HG02970 (cell line): ENCODE results near the gene SCIMP.
"Not testable (repeated sequence)": the region's sequence is repeated elsewhere in the genome, so short reads cannot be mapped to it uniquely, and the experiment has no call there.

ENCODE experiments used
- ATAC-seq: cut with Tn5 transposase; IDR thresholded peaks from one replicate; pipeline ENCODE4 v1.9.1; 2021; ENCODE audit warnings: mild to moderate bottlenecking, moderate library complexity, moderate number of reproducible peaks; ENCODE audit not compliant: unreplicated experiment, low FRiP score

The SCIMP gene

DNA sequence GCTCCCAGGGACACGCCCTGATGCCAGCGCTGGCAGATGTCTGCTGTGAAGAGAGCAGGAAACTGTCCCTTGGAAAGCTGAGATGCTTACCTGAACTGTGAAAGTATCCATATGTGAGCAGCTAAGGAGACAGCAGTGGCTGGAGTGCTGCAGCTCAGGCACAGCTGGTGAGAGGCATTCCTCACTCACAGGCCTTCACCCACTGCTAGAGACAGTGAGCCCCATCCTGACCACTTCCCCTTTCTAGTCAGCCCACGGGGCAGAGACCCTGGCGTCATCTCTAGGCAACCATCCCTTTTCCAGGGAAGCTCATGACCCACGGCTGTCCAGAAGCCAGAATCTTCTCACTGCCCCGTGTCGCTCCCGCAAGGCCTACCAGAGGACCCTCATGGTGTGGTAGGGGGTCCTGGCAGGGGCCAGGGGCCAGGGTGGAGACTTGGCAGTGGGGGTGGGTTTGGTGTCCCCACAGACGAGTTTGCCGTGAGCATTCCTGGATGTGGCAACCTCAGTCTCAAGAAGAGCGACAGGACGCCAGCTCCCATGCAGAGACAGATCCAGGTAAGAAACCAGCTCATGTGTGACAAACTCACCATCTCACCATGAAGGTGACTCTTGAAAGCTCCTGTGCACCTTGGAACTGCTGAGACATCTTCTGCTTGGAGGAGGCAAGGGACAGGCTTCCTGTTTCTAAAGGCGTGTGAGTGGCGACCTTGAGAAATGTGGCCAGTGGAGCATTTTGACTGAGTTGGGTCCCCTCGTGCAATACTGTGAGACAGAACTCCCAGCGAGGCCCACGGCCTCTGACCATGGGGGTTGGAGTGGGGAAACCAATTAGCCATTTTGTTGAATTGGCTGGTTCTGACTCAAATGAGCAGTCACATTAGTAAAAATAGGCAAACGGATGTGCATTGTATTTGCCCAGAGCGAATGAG, at the start of gene SCIMP:
Gene SCIMP, minus strand, starts transcription at position 216 of the 932 bp plus-strand sequence. Its CDS starts 105 bp downstream, at position 111.
- ATAC-seq, result no peak

DNA sequence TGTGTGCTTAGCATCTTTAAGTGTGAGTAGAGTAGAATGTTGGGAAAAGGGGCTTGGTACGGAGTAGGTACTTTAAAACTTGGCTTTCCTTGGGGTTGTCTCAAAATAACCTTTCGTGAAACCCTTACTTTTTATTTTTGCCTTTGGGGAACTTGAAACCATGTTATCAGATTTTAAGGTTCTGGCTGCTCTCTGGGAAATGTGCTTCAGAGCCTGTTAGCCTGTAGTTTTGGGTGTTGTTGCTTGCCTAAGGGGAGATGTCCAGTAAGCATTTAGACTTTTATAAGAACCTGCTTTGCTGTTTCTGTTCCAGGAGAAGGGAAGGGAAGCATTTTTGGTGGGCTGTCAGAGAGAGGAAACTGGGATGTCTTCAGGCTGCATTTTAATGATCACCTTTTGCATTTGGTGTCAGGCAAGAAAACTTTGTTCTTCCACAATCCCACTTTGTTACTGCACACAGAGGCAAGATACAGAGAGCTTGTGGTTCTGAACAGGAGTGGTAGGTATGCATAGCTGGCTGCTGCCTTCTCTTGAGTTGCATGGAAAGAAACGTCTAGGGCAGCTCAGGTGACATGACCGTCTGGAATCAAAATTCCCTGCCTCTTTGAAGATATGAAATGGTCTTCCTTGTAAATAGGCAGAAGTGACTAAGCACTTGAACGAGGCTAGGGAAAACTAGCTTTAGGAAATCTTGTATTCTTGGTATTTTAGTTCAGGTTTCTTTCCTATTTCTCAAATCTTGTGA, 49.1 kb upstream of the SCIMP start:
- ATAC-seq, result no peak

DNA sequence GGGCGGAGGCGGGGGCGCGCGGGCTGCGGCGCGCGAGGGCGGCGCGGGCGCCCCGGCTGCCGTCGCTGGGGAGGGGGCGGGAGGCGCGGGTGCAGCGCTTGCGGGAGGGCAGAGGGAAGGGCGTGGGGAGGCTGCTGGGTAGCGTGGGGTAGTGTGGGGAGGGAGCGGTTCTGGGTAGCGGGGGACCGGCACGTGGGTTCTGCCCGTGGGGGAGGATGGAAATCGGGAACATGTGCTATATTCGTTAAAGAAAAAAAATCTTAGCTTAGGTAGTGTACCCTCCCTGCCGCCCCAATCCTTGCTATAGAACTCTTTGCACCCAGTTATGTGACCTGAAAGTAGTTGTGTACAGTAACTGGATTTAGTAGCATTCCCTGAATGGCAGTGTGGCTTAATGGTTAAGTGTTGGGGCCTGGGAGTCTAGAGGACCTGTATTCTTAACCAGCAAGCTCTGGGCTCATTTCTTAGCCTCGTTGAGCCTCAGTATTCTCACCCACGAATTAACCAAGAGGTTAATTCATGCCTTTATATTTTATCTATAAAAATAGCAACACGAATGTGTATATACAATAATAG, 48.1 kb upstream of the SCIMP start:
- peak; percentile 31 for ATAC-seq

DNA sequence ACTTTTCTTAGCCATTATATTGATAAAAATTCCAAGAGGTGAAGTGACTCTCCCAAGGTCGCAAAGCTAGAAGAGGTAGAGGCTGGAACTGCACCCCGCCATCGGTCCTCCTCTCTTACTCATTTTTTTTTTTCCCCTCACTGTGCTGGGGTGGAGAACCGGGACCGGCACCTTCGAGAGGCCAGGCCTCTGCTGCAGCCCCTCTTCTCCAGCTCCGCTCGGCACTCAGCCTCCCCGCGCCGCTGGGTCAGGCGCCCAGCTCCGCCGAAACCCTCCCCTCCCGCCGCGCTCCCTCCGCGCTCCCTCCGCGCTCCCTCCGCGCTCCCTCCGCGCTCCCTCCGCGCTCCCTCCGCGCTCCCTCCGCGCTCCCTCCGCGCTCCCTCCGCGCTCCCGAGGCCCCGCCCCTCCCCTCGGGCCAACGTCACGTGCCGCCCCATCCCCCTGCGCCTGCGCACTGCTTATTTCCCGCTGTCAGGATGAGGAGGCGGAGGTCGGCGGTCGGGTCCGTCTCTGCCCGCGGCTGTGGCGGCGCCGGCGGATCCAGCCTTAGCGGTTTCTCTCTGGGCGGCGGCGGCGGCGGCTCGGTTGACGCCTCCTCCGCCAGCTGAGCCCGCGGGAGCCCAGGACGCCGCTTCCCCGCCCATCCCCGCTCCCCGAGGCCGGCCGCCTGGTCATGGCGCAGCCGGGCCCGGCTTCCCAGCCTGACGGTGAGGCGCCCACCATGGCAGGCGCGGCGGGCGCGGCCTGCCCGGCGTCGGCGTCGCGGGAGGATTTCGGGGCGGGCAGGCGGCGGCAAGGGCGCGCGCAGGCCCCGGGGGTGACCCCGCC, 47.4 kb upstream of the SCIMP start, which contains the start of gene RABEP1:
Gene RABEP1, plus strand, starts transcription at position 471 of the 828 bp plus-strand sequence. Its CDS starts 203 bp downstream, at position 674.
- peak; percentile 76 for ATAC-seq

DNA sequence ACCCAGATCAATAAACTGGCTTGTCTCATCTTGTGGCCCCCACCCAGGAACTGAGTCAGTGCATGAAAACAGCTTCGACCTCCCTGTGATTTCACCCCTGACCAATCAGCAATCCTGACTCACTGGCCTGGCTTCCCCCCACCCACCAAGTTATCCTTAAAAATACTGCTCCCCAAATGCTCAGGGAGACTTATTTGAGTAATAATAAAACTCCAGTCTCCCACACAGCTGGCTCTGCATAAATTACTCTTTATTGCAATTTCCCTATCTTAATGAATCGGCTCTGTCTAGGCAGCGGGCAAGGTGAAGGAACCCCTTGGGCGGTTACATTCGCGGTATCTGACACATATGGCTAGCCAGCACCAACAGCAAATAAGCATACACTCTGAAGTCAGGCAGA, 37.7 kb upstream of the SCIMP start:
- no peak for ATAC-seq

DNA sequence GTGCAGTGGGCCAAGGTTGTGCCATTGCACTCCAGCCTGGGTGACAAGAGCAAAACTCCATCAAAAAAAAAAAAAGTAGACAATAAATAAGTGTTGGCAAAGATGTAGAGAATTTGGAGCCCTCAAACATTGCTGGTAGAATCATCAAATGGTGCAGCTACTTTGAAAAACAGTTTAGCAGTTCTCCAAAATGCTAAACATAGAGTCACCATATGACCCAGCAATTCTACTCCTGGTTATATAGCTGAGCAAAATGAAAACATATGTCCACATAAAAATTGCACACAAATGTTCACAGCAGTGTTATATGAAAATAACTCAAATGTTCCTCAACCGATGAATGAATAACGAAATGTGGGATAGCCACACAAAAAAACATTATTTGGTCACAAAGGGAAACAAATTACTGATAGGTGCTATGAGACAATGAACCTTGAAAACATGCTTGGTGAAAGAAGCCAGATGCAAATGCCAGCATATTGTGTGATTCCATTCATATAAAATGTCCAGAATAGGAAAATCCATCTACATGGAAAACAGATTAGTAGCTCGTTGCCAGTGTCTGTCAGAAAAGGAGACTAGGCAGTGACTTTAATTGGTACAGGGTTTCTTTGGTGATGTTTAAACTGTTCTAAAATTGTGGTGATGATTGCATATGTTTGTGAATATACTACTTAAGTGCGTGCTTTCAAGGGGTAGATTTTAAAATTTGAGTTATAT, 34.7 kb upstream of the SCIMP start:
- ATAC-seq, result no peak

DNA sequence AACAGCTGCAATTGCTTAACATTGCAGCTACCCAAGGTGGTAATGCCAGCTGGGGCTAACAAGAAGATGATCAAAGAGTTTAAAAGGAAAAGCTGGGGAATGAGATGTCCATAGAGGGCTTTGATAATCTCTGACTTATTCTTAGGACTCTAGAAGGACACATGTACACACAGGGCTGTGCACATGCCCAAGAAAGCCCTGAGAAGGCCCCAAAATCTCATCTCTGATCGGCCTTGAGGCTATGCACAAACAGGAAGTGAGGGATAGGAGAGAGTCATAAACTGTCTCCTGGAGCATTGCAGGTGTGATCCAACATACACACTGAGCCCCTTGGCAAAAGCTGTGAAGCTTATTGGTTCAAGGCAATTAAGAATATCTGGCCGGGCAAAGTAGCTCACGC, 30.2 kb upstream of the SCIMP start:
- ATAC-seq, result no peak

DNA sequence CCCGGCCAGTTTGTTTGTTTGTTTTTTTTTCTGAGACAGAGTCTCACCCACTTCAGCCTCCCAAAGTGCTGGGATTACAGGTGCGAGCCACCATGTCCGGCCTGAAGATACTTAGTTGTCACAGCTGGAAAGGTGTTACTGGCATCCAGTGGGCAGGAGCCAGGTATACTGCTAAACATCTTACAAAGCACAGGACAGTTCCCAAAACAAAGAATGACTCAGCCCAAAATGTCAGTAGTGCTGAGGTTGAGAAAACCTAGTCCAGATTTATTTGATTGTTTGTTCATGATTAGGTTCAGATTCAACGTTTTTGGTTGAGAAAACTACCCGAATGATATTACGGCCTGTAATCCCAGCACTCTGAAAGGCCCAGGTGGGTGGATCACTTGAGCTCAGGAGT, 28.8 kb upstream of the SCIMP start:
- ATAC-seq, result no peak

DNA sequence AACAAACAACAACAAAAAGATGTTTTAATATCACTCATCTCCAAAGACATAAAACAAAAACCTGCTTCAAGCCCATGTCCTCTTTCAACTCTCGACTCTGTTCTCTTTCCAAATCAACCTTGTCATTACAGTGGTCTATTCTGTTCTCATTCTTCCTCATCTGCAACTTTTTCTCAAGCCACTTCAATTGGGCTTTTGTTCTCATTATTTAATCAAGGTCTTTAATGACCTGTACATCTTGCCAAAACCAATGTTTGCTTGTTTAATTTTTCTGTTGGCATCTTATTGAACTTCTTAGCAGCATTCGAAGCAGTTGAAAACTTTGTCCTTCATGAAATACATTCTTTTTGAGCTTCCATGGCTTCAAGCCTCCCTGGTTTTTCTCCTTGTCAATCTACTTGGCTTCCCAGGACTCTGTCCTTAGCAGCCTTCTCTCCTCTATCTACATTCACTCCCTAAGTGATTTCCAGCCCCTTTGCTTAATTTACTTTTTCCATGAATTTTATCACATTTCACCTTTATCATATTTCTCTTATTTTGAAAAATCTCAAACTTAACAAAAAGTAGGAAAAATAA, 27.8 kb upstream of the SCIMP start:
- ATAC-seq, result no peak

DNA sequence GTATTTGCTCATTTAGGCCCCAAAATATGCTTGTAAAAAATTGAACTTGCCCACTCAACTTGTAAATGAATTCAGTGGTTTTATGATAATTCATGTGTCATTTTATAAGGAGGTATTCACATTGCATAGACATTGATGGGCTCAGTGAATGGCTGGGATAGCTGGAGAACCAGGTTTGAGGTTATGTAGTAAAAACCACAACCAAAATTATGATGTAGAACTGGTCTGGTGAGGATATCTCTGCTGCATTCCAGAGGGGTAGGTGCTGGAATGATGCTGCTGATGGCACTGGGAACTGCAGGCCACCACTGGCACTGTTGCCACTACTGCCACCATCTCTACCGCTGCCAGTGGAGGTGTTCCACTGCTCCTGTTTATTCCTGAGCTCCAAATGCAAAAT, 25.9 kb upstream of the SCIMP start:
- ATAC-seq, result no peak

DNA sequence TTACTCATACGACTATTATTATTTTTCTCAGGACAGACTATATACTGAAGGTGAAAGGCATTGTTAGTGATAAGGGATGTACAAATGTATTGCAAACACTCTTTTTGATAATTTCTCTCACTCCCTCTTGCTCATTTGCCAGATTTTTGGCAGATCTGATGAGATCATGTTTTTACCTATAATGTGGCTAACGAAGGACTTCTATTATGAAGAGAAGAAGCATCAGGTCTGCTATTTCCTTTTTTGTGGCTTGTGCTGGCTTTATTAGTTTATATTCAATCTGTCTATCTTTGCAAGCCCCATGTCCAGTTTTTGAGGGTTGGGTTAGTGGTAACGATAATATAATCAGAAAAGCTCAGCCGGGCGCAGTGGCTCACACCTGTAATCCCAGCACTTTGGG, 22.5 kb upstream of the SCIMP start:
- ATAC-seq, result no peak

DNA sequence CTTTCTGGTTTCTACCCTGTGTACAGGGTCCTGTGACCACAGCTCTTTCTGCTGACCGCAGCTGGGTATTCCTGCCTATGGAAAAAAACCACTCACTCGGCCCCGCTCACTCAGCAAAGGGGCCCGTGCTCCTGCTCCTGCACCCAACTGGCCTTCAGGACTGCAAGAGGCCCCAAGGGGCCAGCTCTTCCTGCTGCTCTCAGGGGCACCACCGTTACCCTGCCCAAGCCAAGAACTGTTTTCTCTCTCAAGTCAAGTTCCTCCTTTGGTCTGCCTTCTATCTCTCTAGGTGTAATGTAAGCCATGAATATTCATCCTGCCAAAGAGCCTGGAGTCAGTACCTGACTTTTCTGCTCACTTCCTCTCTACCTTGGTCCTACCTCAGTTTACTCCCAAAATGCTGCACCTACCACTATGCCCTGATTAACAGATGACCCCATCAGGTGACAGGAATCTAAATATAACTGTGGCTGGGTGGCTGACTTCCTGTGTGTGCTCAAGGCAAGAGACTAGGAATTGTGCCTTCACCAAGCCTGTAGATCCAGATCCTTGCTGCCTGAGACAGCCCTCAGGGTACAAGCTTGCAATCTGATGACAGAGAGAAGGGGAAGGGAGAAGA, 20.4 kb upstream of the SCIMP start:
- no peak for ATAC-seq

DNA sequence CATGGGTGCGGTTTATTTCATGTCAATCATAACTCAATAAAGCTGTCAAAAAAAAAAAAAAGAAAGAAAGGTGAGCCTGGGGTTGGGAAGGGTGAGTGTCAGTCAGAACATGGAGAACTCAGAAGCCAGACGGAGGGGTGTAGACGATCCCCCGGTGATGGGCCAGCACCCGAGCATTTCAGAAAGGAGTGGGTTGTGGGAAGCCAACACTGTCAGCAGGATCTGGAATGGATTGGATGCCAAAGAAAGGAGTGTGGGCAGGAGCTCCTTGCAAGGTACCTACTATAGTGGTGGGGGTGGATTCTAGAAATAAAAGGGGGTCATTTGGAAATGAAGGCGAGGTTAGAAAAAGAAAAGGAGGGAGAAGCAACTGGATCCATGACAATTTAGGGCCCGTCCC, 19.8 kb upstream of the SCIMP start:
- no peak for ATAC-seq

DNA sequence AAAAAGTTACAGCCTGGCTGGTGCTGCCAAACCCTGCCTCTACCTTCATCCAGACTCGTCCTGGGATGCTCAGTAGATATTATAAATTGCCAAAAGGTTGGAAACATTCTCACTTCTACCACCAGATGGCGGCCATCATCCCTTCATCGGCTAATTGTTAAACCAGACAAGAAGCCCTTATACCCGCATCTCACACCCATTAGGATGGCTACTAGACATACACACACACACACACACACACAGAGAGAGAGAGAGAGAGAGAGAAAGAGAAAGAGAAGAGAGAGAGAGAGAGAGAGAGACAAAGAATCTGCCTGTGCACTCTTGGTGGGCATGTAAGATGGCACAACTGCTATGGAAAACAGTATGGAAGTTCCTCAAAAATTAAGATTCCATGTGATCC, 15.0 kb upstream of the SCIMP start:
- no peak for ATAC-seq

DNA sequence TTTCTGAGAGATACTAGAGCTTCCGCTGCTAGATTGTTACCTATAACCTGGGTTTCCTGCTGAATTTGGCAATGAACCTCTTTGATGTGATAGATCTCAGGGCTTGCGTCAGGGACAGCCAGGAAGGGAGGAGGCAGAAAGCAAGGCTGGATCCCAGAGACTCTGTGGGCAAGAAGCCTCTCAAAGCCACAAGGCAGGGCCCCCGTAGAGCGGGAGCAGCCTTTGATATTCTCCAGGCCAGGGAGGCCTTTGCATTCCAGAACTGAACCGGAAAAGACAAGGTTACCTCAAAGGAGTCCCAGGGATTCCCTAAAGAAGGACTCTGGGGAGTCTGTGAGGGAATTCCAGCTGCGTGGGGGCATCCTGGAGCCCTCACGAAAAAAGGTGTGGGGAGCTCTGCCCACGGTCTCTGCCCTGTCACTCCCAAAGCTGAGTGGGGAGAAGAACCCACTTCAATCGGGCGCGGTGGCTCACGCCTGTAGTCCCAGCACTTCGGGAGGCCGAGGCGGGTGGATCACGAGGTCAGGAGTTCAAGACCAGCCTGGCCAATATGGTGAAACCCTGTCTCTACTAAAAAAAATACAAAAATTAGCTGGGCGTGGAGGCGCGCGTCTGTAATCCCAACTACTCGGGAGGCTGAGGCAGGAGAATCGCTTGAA, 14.3 kb upstream of the SCIMP start:
- no peak for ATAC-seq

DNA sequence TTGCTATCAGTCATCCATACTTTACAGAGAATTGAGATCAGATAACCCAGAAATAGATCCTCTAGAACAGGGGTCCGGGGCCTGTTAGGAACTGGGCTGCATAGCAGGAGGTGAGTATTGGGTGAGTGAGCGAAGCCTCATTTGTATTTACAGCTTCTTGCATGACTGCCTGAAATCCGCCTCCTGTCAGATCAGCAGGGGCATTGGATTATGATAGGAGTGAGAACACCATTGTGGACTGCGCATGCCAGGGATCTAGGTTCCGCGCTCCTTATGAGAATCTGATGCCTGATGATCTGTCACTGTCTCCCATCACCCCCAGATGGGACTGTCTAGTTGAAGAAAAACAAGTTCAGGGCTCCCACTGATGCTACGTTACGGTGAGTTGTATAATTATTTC, 13.0 kb upstream of the SCIMP start:
- ATAC-seq, result no peak

DNA sequence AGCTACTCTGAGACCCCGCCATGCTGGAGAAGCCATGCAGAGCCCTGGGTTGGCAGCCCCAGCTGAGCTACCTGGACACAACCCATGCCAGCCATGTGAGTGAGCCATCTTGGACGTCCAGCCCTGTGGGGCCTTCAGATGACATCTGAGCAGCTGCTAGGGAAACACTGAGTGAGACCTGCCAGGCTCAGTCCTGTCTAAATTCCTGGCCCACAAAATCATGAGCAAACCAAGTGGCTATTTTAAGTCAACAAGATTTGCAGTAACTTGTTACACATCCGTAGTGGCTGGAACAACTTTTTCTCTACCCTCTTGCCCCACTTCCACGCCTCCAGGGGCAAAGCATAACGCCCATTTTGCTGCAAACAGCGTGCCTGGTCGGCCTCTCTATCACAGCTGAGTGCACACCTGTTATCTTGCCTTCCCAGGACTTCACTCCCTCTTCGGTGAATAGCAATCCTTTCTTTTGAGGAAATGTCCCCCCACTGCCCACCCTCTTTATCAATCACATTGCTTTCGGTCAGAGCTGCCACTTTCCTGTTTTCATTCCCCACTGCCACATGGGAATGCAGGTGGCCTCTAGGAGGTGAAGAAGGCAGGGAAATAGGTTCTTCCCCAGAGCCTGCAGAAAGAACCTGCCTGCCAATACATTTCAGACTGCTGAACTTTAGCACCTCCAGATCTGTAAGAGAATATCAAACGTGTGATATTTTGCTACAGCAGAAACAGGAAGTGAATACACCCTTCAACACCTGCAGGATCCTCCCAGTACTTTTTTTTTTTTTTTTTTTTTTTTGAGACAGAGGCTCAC, 7.4 kb upstream of the SCIMP start:
- ATAC-seq, result peak; percentile 34

DNA sequence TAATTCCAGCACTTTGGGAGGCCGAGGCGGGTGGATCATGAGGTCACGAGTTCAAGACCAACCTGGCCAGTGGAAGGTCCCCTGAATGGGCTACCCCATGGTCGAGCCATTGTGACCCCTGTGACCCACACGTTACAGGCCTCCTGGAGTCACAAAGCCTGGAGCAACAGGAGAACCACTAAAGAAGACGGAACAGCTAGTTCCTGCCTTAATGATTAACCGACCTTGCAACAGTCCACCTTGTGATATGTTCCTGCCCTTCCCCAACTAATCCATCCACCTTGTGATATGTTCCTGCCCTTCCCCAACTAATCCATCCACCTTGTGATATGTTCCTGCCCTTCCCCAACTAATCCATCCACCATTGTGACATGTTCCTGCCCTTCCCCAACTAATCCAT, 5.1 kb upstream of the SCIMP start:
- not testable (repeated sequence) for ATAC-seq
